Smooth muscle cell (in vitro differentiated cells): Measurements from ENCODE around the gene PHLPP2. TPM values are rescaled to one million over a fixed set of nuclear protein-coding genes. Genes with fewer than 3 reads are reported as not detected.
"Not testable (repeated sequence)": the region's sequence is repeated elsewhere in the genome, so short reads cannot be mapped to it uniquely, and the experiment has no call there.

ENCODE experiments used
- DNase-seq: peaks from one replicate; lab custom pipeline; 2025; ENCODE audit not compliant: unreplicated experiment; lab: John Stamatoyannopoulos, UW
- H2AFZ ChIP-seq: fragments of 200-600 bp; sonication (generic); 2 replicates; pipeline ENCODE4 v1.6.0; 2016; ENCODE audit warnings: antibody characterized with exemption, low read depth, mild to moderate bottlenecking
- H3F3A ChIP-seq: fragments of 200-600 bp; sonication (generic); 2 replicates; pipeline ENCODE4 v1.6.0; 2017; ENCODE audit warnings: antibody characterized with exemption, low read depth
- H3K27ac ChIP-seq: fragments of 200-600 bp; sonication (generic); 2 replicates; pipeline ENCODE4 v1.5.1; 2016; ENCODE audit warnings: low read depth, mild to moderate bottlenecking
- H3K27me3 ChIP-seq: fragments of 200-600 bp; sonication (generic); 2 replicates; pipeline ENCODE4 v1.6.1; 2016; ENCODE audit warnings: low read depth, mild to moderate bottlenecking
- H3K36me3 ChIP-seq: fragments of 200-600 bp; sonication (generic); 2 replicates; pipeline ENCODE4 v1.5.1; 2016; ENCODE audit warnings: low read depth
- H3K4me1 ChIP-seq: fragments of 200-600 bp; sonication (generic); 2 replicates; pipeline ENCODE4 v1.5.1; 2016; ENCODE audit warnings: low read depth
- H3K4me2 ChIP-seq: fragments of 200-600 bp; sonication (generic); 2 replicates; pipeline ENCODE4 v1.6.0; 2016; ENCODE audit warnings: mild to moderate bottlenecking
- H3K4me3 ChIP-seq: fragments of 200-600 bp; sonication (generic); 2 replicates; pipeline ENCODE4 v1.5.1; 2016; ENCODE audit warnings: mild to moderate bottlenecking
- H3K79me2 ChIP-seq: fragments of 200-600 bp; sonication (generic); 2 replicates; pipeline ENCODE4 v1.6.0; 2016; ENCODE audit warnings: low read depth, mild to moderate bottlenecking
- H3K9ac ChIP-seq: fragments of 200-600 bp; sonication (generic); 2 replicates; pipeline ENCODE4 v1.6.0; 2016; ENCODE audit warnings: low read depth
- H3K9me3 ChIP-seq: fragments of 200-600 bp; sonication (generic); replicated peaks from 2 replicates; pipeline ENCODE4 v1.5.1; 2016; ENCODE audit warnings: low read depth
- H4K20me1 ChIP-seq: fragments of 200-600 bp; sonication (generic); 2 replicates; pipeline ENCODE4 v1.6.0; 2016; ENCODE audit warnings: low read depth
- WGBS: methylation state at CpG from one replicate; pipeline ENCODE4 v1.1.7; 2016; ENCODE audit warnings: low lambda C conversion rate; 5-methylcytosine and 5-hydroxymethylcytosine counted together
- polyA plus RNA-seq: library from polyadenylated mRNA; unstranded; fragments of >200 nt; fragmentation: Nextera tagmentation; extraction: Ambion mirVana; gene quantifications from 2 replicates; pipeline ENCODE4 v1.2.1, GENCODE V29; 2016
- total RNA-seq: library from RNA; depleted of rRNA; stranded (reverse); fragments of >200 nt; gene quantifications from 2 replicates; pipeline ENCODE4 v1.2.3, GENCODE V29; 2014
- TF ChIP-seq, protein P1 (sequence below): fragments of 200-600 bp; sonication (generic); IDR thresholded peaks from 2 replicates; pipeline ENCODE4 v1.5.1; 2017; ENCODE audit warnings: borderline replicate concordance, mild to moderate bottlenecking, antibody characterized with exemption; ENCODE audit not compliant: insufficient read depth, poor library complexity, severe bottlenecking

The PHLPP2 gene
- total and polyA plus RNA-seq, 2 experiments from 2014 or later, result 2.3 to 5.3 TPM

DNA sequence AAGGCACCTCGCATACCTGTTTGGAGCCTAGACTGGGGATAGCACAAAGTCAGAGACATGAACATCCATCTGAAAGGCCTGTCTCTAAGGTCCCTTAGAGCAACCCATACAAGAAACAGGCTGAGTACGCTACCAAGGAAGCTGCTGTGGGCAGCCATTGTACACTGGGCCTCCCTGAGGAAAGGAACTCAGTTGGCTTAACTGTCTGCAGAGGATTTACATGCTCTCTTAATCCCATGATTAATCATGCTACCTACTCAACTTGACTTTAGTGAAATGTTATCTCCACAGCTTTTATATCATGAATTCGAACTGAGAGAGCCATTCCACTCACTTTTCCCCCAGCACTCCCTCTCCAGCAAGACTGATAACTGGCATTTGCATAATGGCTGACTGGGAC, 26.0 kb downstream of the PHLPP2 start:
- Histone ChIP-seq H2AFZ (no peak overlapping the region), H3K27ac (no peak overlapping the region), H4K20me1 (no peaks in the 10 kb centered on the region), H3K36me3 (no peaks in the 10 kb centered on the region), H3K4me1 (no peaks in the 10 kb centered on the region), H3K9ac (no peak overlapping the region), H3K79me2 (peaks cover 11% of the 10 kb centered on the region), H3K9me3 (no peaks in the 10 kb centered on the region), H3K4me2 (no peak overlapping the region), H3K4me3 (no peak overlapping the region), H3K27me3 (no peaks in the 10 kb centered on the region), H3F3A (no peaks in the 10 kb centered on the region)
- no peak for DNase-seq
- TF ChIP-seq, protein P1, sequence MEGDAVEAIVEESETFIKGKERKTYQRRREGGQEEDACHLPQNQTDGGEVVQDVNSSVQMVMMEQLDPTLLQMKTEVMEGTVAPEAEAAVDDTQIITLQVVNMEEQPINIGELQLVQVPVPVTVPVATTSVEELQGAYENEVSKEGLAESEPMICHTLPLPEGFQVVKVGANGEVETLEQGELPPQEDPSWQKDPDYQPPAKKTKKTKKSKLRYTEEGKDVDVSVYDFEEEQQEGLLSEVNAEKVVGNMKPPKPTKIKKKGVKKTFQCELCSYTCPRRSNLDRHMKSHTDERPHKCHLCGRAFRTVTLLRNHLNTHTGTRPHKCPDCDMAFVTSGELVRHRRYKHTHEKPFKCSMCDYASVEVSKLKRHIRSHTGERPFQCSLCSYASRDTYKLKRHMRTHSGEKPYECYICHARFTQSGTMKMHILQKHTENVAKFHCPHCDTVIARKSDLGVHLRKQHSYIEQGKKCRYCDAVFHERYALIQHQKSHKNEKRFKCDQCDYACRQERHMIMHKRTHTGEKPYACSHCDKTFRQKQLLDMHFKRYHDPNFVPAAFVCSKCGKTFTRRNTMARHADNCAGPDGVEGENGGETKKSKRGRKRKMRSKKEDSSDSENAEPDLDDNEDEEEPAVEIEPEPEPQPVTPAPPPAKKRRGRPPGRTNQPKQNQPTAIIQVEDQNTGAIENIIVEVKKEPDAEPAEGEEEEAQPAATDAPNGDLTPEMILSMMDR, result no peak
- 83% methylated on average over 3 of the region's 3 CpGs for WGBS

DNA sequence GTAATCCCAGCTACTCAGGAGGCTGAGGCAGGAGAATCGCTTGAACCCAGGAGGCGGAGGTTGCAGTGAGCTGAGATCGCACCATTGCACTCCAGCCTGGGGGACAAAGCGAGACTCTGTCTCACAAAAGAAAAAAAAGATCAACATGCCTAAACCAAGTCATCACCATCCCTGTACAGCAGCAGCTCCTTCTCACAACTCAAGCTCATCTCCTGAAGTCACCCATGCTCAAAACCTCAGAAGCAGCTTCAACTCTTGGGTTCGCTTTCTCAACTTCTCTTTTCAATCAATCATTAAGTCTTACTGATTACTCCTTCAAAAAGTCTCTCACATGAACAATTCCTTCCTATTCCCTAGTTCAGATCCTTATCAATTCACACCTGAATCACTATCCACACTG, 31.3 kb downstream of the PHLPP2 start:
- TF ChIP-seq, protein P1, result no peak
- Histone ChIP-seq H3K27me3 (no peaks in the 10 kb centered on the region), H3F3A (no peaks in the 10 kb centered on the region), H3K79me2 (no peaks in the 10 kb centered on the region), H2AFZ (no peak overlapping the region), H3K27ac (no peak overlapping the region), H4K20me1 (no peaks in the 10 kb centered on the region), H3K9ac (no peak overlapping the region), H3K9me3 (no peaks in the 10 kb centered on the region), H3K36me3 (no peaks in the 10 kb centered on the region), H3K4me3 (no peak overlapping the region), H3K4me2 (no peak overlapping the region), H3K4me1 (no peaks in the 10 kb centered on the region)
- no peak for DNase-seq
- WGBS, result 96% methylated on average over 5 of the region's 5 CpGs

DNA sequence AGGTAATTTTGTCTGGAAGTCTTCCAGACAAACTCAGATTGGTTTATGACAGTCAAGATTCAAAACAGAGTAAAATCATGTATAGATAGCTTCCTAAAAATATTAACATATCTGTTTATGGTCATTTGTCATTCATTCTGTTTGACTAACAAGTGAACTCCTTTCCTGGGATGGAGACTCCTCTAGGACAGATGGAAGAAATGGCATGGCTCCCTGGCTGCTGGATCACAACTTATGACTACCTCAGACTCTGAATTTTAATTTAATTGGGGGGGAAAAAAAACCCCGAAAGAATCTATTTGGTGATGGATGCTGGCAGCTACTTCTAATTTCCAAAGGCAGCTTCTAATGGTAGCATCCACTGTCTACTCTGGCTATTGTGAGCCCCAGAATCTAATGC, 34.6 kb downstream of the PHLPP2 start:
- Histone ChIP-seq H4K20me1 (no peaks in the 10 kb centered on the region), H3K79me2 (no peaks in the 10 kb centered on the region), H3K27me3 (no peaks in the 10 kb centered on the region), H2AFZ (no peak overlapping the region), H3K9me3 (no peaks in the 10 kb centered on the region), H3K4me3 (no peak overlapping the region), H3K9ac (no peak overlapping the region), H3F3A (no peaks in the 10 kb centered on the region), H3K36me3 (no peaks in the 10 kb centered on the region), H3K4me1 (no peaks in the 10 kb centered on the region), H3K4me2 (no peak overlapping the region), H3K27ac (no peak overlapping the region)
- 60% methylated on average over 1 of the region's 1 CpG for WGBS
- TF ChIP-seq, protein P1, result no peak
- no peak for DNase-seq

DNA sequence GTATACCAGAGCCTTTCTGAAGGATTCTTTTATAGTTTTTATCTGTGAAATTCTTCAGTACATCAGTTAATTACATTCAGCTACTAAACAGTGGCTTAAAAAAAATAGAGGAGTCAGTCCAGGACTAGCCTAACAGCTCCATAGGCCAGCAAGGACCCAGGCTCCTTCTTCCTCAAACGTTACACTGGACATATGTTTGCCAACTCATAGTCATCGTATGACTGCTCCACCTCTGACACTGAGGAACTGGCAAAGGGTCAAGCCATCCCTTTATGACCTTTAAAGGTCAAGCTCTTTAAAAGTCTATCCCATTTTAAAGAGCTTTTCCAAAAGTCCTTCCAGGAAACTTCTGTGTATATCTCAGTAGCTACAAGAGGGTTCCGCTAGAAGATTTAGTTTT, 36.6 kb downstream of the PHLPP2 start:
- no peaks in the 10 kb centered on the region for H3K36me3 ChIP-seq
- no peak overlapping the region for H2AFZ ChIP-seq
- H3K4me1 ChIP-seq, result no peaks in the 10 kb centered on the region
- no peaks in the 10 kb centered on the region for H3K9me3 ChIP-seq
- H3K79me2 ChIP-seq, result no peaks in the 10 kb centered on the region
- H3F3A ChIP-seq, result no peaks in the 10 kb centered on the region
- WGBS, result 94% methylated on average over 3 of the region's 3 CpGs
- H3K27me3 ChIP-seq, result no peaks in the 10 kb centered on the region
- no peak for DNase-seq
- H3K9ac ChIP-seq, result no peak overlapping the region
- H4K20me1 ChIP-seq, result no peaks in the 10 kb centered on the region
- H3K4me3 ChIP-seq, result no peak overlapping the region
- TF ChIP-seq, protein P1, result no peak
- no peak overlapping the region for H3K4me2 ChIP-seq
- no peak overlapping the region for H3K27ac ChIP-seq

DNA sequence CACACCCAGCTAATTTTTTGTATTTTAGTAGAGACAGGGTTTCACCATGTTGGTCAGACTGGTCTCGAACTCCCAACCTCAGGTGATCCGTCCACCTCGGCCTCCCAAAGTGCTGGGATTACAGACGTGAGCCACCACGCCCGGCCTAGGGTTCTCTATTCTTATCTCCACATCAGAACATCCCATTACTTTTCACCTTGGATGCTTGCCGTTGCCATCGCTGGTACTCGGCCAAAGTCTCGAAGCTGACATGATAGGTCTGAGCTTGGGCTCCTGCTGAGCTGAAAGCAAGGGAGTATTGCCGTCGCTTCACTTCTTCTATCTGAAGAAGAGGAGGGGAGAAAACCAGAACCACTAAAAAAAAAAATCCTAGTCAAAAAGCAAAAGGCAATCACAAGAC, 40.2 kb downstream of the PHLPP2 start:
- not testable (repeated sequence) for H3K4me2 ChIP-seq, H2AFZ ChIP-seq, H3K79me2 ChIP-seq, H3K4me1 ChIP-seq, H4K20me1 ChIP-seq, H3F3A ChIP-seq, H3K27ac ChIP-seq, H3K27me3 ChIP-seq, H3K4me3 ChIP-seq, H3K9me3 ChIP-seq, H3K9ac ChIP-seq, DNase-seq
- H3K36me3 ChIP-seq, result peaks cover 14% of the 10 kb centered on the region
- WGBS, result 98% methylated on average over 12 of the region's 12 CpGs
